ENCODE results near the gene BTBD16. TPM values are rescaled to one million over a fixed set of nuclear protein-coding genes. Genes with fewer than 3 reads are reported as not detected.

Gene BTBD16
- total RNA-seq, result not detected in 2 replicates
- long read RNA-seq, result 0 reads

- Mint-ChIP-seq H3K27me3 (ENCODE audit: low read depth) (no peaks in the 10 kb centered on the region), H3K36me3 (ENCODE audit: low read depth) (peaks cover 5% of the 10 kb centered on the region), H3K27ac (ENCODE audit: unreplicated experiment) (no peak within 1 kb of the TSS), H3K4me3 (no peak within 1 kb of the TSS), H3K4me1 (peaks cover 5% of the 10 kb centered on the region), H3K9me3 (no peaks in the 10 kb centered on the region)
- TF ChIP-seq CTCF (conservative IDR thresholded peaks at IDR 0.05), result no peak
- no peak for DNase-seq (ENCODE audit: low read depth, low spot score)
Measured at GRCh38 chr10:122271076-122271475, at the start of gene BTBD16. TSS of gene BTBD16 (plus strand) at chr10:122271296. CDS start at chr10:122275082, 3,786 bp downstream.

GRCh38 chr10:122221958-122222357 is 49.1 kb upstream of the BTBD16 start:
- no peak for TF ChIP-seq CTCF (conservative IDR thresholded peaks at IDR 0.05)
- Mint-ChIP-seq H3K27me3 (ENCODE audit: low read depth) (no peaks in the 10 kb centered on the region), H3K36me3 (ENCODE audit: low read depth) (peaks cover 2% of the 10 kb centered on the region), H3K9me3 (no peaks in the 10 kb centered on the region), H3K4me1 (no peaks in the 10 kb centered on the region), H3K27ac (ENCODE audit: unreplicated experiment) (no peak overlapping the region), H3K4me3 (no peak overlapping the region)
- DNase-seq (ENCODE audit: low read depth, low spot score), result no peak

GRCh38 chr10:122222638-122223037 is 48.5 kb upstream of the BTBD16 start:
- Mint-ChIP-seq H3K4me1 (no peaks in the 10 kb centered on the region), H3K4me3 (no peak overlapping the region), H3K9me3 (no peaks in the 10 kb centered on the region), H3K27me3 (ENCODE audit: low read depth) (no peaks in the 10 kb centered on the region), H3K27ac (ENCODE audit: unreplicated experiment) (no peak overlapping the region), H3K36me3 (ENCODE audit: low read depth) (peaks cover 2% of the 10 kb centered on the region)
- TF ChIP-seq CTCF (conservative IDR thresholded peaks at IDR 0.05), result no peak
- DNase-seq (ENCODE audit: low read depth, low spot score), result no peak

- H3K27me3 Mint-ChIP-seq (ENCODE audit: low read depth), result no peaks in the 10 kb centered on the region
- H3K9me3 Mint-ChIP-seq, result no peaks in the 10 kb centered on the region
- peaks cover 2% of the 10 kb centered on the region for H3K36me3 Mint-ChIP-seq (ENCODE audit: low read depth)
- peaks cover 1% of the 10 kb centered on the region for H3K4me1 Mint-ChIP-seq
- no peak overlapping the region for H3K27ac Mint-ChIP-seq (ENCODE audit: unreplicated experiment)
- TF ChIP-seq CTCF (conservative IDR thresholded peaks at IDR 0.05), result no peak
- no peak overlapping the region for H3K4me3 Mint-ChIP-seq
- no peak for DNase-seq (ENCODE audit: low read depth, low spot score)
Measured at GRCh38 chr10:122224159-122224558, 46.9 kb upstream of the BTBD16 start.

GRCh38 chr10:122225330-122225729 is 45.8 kb upstream of the BTBD16 start:
- H3K4me1 Mint-ChIP-seq, result peaks cover 4% of the 10 kb centered on the region
- no peak for TF ChIP-seq CTCF (conservative IDR thresholded peaks at IDR 0.05)
- H3K36me3 Mint-ChIP-seq (ENCODE audit: low read depth), result peaks cover 9% of the 10 kb centered on the region
- no peak for DNase-seq (ENCODE audit: low read depth, low spot score)
- no peak overlapping the region for H3K27ac Mint-ChIP-seq (ENCODE audit: unreplicated experiment)
- no peaks in the 10 kb centered on the region for H3K9me3 Mint-ChIP-seq
- H3K27me3 Mint-ChIP-seq (ENCODE audit: low read depth), result no peaks in the 10 kb centered on the region
- no peak overlapping the region for H3K4me3 Mint-ChIP-seq

GRCh38 chr10:122227754-122228153 is 43.3 kb upstream of the BTBD16 start:
- TF ChIP-seq CTCF (conservative IDR thresholded peaks at IDR 0.05), result no peak
- Mint-ChIP-seq H3K4me3 (no peak overlapping the region), H3K4me1 (peaks cover 4% of the 10 kb centered on the region), H3K36me3 (ENCODE audit: low read depth) (peaks cover 9% of the 10 kb centered on the region), H3K27ac (ENCODE audit: unreplicated experiment) (no peak overlapping the region), H3K9me3 (no peaks in the 10 kb centered on the region), H3K27me3 (ENCODE audit: low read depth) (no peaks in the 10 kb centered on the region)
- DNase-seq (ENCODE audit: low read depth, low spot score), result no peak
